Measurements from ENCODE around the gene SHTN1.

The SHTN1 gene

DNA sequence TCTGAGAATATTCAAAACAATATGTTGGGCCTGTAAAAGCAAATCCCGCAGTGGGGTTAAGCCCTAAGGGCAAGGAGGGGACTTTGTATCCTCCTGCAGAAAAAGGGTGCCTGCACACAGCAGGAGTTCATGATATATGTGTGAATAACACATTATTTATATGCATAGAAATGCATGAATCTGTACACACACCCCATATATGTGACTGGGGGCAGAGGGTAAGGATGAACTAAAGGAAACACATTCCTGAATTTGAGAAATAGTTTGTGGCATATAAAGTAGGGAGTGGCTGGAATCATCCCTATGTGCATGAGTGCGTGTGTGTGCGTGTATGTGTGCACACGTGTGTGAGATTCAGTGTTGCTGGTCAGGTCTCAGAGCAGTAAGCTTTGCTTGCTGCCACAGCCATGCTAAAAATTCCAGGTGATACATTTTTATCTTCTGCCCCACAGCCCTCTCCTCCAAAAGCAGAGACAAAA is 136.8 kb downstream of the SHTN1 start:
- DNase-seq: no peak

DNA sequence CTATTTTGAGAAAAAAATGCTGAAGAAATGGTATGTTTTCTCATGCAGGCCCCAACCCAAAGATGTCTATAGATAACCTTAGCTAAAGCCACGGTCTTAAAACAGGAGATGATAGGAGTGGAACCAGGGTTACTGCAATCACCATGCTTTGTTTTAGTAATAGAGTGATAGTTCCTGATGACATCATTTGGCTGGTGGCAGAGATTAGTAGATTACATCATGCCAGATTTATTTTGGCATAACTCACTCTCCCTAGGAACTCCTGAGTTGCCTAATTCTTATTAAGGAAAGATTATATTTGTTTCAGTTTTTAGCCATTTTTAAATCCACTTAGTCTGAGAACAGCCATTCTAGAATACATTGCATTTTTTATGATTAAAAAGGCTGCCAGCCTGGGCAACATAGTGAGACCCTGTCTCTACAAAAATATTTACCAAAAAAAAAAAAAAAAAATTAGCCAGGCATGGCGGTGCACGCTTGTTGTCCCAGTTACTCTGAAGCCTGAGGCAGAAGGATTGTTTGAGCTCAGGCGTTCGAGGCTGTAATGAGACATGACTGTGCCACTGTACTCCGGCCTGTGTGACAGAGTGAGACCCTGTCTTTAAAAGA is 137.9 kb downstream of the SHTN1 start:
- DNase-seq: no peak

DNA sequence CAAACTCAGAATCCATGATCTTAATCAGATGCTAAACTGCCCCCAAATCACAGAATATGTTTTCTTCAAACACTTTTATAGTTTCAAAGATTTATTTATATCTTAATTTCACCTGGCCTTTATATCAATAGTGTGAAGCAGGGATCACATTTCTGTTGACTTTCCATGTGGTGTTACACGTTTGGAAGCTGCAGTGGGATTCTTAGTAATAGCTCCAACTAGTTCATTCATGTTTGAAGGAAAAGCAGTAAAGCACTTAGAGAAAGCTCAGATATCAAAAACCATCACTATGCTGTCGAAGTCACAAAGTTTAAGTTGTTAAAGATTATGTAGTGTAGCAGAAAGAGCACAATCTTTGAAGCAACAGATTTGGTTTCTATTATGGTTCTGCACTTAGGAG is 138.9 kb downstream of the SHTN1 start:
- DNase-seq: no peak

DNA sequence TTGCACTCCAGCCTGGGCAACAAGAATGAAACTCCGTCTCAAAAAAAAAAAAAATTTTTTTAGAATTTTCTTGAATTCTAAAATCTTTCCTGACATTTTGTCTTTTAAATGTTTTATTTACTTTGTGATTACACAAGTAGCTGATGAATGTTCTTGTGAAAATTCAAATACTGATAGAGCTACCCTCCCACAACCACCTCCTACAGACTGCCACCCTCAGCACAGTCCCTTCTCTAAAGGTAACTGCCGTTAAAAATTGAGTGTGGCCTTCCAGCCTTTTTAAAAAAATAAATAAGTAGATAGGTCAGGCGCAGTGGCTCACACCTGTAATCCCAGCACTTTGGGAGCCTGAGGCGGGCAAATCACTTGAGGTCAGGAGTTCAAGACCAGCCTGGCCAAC is 140.6 kb downstream of the SHTN1 start:
- no peak for DNase-seq

DNA sequence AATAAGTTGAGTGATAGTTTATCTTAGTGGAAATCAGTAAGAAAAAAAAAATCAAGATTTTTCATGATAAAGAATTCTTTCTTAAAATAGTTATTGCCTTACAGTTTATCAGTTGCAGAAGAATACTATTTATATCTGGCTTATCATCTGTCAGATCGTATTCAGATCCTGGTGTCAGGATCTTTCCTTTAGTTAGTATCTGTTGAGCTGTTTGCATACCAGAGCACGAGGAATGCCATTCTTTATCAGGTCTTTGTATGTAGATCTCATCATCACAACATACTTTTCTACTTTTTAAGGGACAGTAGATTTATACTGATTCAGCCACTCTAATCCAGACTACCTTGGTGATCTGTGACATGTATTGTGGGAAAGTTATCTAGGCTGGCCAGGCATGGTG is 143.2 kb downstream of the SHTN1 start:
- DNase-seq: no peak

- DNase-seq: no peak
Measured at GRCh38 chr10:116857156-116857555, 147.8 kb downstream of the SHTN1 start.

DNA sequence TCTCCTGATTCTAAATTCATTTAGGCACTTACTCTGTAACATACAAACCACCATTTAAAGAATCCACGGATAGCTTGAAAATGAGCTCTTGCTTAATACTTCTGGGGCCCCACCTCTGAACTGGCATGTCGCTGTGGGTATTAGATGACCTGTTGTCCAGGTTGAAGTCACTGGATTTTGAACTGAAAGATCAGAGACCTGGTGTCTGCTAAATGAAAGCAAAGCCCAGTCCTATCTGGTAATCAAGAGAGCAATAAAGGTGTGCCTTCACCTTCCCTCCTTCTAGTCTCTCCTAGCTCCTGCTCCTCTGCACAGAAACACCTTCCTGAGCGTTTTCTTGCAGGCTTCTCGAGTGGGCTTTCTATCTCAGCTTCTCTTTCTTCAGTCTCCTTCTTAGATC is 151.3 kb downstream of the SHTN1 start:
- DNase-seq: no peak

DNA sequence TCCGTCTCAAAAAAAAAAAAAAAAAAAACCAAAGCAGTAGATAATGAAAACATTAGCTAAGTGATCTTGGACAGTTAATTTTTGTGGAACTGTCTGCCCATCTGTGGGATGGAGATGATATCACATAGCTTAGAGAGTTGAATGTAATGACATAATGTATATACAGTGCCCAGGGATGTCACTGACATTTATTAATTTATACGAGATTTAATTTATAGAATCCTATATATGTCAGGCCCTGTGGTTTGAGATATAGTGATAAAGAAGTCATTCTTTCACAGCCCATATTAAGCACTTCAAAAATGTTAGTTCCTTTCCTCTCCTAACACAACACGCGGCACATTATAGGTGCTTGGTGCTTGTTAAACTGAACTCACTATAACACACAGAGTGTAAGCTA is 151.7 kb downstream of the SHTN1 start:
- DNase-seq: no peak

GRCh38 chr10:116852246-116852645 is 152.7 kb downstream of the SHTN1 start:
- DNase-seq: no peak

DNA sequence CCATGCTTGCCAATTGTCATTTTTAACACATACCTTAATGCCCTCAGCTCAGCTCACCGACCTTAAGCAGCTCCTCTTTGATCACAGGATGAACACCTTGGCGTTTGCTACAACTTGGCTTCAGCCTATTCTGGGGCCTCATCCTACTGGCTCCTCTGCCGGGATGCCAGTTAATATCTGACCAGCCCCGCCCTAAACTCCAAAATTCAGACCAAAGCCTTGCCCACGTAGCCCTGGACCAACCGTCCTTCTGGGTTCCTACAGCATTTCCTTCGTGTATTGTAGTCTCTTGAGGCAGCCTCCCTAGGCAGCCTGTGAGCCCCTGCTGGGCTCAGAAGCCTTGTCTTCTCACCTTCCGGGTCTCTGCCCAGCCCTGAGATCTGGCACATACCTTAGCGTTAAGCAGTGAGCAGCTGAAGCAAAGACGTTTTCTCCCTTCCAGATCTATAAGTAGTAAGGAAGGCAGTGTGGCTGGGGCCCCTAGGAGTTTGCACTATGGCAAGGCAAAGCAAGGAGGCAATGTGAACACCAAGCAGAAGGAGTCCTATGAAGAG is 154.9 kb downstream of the SHTN1 start:
- no peak for DNase-seq

GRCh38 chr10:116849248-116850057 is 155.5 kb downstream of the SHTN1 start, which contains the start of gene ENO4:
TSS of gene ENO4 (plus strand) at chr10:116849499. CDS start at chr10:116849567, 68 bp downstream.
- no peak for DNase-seq

DNA sequence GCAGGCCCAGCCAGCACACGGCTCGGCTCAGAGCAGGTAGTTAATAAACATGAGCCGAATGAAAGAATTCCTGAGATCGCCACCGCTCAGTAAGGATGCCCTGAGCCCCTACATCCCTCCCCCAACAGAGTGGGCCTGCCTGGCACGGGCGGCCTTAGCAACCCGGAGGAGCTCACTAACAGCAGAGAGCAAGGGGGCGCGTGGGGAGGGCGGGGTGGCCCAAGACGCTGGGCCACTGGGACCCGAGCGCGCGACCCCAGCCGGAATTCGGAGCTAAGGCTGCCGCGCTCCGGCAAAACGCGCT is 156.1 kb downstream of the SHTN1 start:
- no peak for DNase-seq

GRCh38 chr10:116848032-116848943 is 156.7 kb downstream of the SHTN1 start:
- DNase-seq: no peak

- no peak for DNase-seq
Measured at GRCh38 chr10:116845823-116846222, 159.2 kb downstream of the SHTN1 start.

DNA sequence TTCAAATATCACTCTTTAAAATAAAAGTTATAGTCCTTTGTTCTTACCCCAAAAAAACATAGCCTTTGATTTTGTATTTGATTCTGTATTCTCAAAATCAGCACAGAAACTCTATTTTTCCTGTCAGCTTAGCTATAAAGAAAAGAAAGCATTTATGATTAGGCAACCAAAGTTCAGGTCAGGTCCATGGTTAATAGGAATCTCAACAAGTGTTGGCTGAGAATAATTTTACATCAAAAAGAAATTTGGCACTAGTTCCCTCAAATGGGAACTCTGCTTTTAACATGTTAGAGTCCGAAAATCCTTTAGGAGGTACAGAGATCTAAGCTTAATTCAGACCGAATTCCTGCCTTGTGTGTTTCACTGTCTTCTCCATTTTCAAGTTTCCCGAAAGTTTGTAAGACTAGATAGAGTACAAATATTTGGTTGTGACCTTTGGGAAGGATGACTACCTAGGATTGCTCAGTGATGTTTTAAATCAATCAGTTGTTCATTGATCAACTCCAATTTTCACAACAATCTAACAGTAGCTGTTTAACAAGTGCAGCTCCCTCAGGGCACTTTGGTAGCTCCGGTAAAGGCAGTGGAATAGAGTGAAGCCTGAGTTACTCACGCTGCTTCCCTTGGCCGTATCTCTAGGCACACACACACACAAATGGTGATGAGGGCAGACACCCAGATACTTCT is 164.5 kb downstream of the SHTN1 start:
- DNase-seq: no peak

DNA sequence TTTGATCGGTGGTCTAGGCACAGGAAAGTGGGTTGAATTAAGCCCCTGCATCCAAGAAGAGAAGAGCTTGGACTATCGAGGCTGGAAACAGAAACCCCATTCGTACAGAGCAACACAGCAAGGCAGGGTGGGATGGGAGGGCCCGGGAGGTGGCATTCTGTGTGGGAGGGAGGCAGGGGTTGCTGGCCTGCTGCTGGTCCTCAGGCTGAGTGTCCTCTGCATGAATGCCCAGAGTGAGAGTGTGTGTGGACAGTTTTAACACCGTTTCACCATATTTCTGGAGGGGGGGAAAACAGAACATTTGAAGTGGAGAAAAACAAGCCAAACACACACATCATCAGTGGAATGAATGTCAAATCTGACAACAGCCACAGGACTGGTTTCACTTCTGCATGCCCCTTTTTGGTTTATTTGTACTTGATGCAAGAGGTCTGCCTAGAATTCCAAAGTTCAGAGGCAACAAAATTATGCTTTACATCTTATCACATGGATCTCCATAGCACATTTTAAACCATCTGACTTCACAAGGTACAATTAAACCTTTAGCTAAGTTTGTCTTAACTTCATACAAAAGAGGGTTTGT is 166.8 kb downstream of the SHTN1 start:
- no peak for DNase-seq

GRCh38 chr10:116836902-116837523 is 168.0 kb downstream of the SHTN1 start:
- no peak for DNase-seq

DNA sequence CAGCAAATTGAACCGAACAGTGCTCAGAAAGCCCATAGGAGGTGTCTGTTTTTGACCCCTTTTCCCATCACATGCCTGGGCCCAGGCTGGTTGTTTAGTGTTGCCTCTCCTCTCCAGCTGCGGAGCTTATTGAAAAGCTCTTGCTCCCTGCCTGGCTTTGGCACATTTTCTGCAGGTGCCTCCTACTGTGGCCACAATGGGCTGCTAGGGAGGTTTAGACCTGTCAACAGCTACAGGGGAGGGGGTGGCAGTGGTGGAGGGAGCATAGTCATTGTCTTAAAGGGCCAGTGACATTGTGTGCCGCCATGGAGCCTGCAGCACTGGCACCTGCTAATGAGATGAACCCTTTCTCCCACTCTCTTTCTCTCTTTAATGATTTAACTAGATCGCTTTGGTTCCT is 168.9 kb downstream of the SHTN1 start:
- no peak for DNase-seq

DNA sequence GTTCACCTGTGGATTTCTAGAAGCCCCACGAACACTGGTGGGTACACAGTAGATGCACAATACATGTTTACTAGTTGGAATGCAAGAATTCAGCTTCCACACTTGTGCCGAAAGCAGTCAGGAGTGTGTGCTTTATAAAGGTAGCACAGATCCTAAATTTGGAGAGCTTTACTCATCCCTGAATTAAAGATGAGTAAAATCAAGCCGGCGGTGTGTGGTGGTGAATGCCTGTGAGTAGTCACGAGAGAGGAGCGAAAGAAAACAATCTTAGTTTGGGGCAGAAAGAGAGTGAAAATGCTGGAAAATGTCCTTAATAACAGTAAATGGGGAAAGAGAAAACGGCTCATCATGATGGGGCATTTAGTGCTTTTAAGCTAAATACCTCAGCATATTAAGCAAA is 169.3 kb downstream of the SHTN1 start:
- no peak for DNase-seq

GRCh38 chr10:116833986-116834985 is 170.7 kb downstream of the SHTN1 start:
- DNase-seq: no peak

Data from activated gamma-delta T cell (primary cell).